ENCODE measurements around the gene HAPSTR1.
A peak's percentile ranks its signal among the peaks of the same experiment; 100 is the strongest.

HAPSTR1 gene

DNA sequence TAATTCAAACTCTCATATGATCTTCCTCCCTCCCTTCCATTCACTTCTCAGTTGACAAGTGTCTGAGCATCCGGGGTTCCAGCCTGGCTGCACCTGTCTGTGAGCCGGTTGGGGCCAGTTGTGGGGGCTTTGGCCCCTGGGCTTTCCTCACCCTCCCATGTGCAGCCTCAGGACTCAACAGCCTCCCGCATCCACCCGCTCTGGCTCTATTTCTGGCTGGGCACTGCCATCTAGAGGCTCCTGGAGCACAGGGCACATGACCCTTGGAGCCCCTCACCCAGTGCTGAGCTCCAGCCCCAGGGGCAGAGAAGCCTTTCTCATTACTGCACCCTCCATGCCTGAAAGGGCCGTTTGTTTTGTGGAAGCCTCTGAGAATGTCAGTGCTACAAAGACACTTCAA lies 43.3 kb downstream of the HAPSTR1 start:
- peak; percentile 59 for DNase-seq (ENCODE audit: low spot score)
- in situ Hi-C loops (cut with MboI; ENCODE audit: low pct_unique_long_range_greater_than_20kb, low sequenced_read_pairs, unreplicated experiment): loop anchor here (25.0 kb wide), 2 partner anchors 472 to 572 kb away; partner anchors contain the start of gene ABAT
- TF ChIP-seq, protein P1, sequence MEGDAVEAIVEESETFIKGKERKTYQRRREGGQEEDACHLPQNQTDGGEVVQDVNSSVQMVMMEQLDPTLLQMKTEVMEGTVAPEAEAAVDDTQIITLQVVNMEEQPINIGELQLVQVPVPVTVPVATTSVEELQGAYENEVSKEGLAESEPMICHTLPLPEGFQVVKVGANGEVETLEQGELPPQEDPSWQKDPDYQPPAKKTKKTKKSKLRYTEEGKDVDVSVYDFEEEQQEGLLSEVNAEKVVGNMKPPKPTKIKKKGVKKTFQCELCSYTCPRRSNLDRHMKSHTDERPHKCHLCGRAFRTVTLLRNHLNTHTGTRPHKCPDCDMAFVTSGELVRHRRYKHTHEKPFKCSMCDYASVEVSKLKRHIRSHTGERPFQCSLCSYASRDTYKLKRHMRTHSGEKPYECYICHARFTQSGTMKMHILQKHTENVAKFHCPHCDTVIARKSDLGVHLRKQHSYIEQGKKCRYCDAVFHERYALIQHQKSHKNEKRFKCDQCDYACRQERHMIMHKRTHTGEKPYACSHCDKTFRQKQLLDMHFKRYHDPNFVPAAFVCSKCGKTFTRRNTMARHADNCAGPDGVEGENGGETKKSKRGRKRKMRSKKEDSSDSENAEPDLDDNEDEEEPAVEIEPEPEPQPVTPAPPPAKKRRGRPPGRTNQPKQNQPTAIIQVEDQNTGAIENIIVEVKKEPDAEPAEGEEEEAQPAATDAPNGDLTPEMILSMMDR (IDR thresholded peaks at IDR 0.05; ENCODE audit: extremely low read depth, insufficient read depth, missing control alignments): peak; percentile 78

DNA sequence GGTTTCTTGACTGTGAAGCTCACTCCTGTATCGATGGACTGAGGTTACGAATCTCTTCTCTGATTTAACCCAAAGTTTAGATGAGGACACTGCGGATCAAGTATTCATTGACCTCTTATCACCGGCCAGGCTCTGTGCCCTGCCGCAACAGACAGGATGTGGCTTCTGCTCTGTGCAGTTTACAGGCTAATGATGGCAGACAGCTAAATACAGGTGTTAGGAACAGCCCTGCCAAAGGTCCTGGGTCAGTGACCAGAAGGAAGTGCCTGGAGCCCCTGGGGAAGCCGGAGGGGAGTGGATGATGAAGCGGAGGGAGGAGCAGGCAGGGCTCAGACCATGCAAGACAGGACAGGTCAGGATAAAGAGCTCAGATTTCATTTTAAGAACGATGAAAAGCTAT lies 44.4 kb downstream of the HAPSTR1 start:
- TF ChIP-seq, protein P1 (IDR thresholded peaks at IDR 0.05; ENCODE audit: extremely low read depth, insufficient read depth, missing control alignments): no peak
- in situ Hi-C loops (cut with MboI; ENCODE audit: low pct_unique_long_range_greater_than_20kb, low sequenced_read_pairs, unreplicated experiment): loop anchor here (25.0 kb wide), 2 partner anchors 473 to 573 kb away; partner anchors contain the start of gene ABAT
- no peak for DNase-seq (ENCODE audit: low spot score)

DNA sequence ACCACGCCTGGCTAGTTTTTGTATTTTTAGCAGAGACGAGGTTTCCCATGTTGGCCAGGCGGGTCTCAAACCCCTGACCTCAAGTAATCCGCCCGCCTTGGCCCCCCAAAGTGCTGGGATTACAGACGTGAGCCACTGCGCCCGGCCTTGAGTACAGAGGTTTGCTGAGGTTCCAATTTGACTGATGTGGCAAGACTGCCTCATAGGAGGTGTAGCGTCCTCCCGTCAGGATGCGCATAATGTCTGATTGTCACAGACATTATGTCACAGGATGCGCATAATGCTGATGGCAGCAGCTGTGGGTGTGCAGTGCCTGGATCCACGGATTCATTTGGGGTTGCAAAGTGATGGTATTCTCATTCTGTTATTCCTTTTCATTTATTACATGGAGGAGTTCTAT lies 45.2 kb downstream of the HAPSTR1 start:
- in situ Hi-C loops (cut with MboI; ENCODE audit: low pct_unique_long_range_greater_than_20kb, low sequenced_read_pairs, unreplicated experiment): loop anchor here (25.0 kb wide), 2 partner anchors 474 to 574 kb away; partner anchors contain the start of gene ABAT
- TF ChIP-seq, protein P1 (IDR thresholded peaks at IDR 0.05; ENCODE audit: extremely low read depth, insufficient read depth, missing control alignments): no peak
- no peak for DNase-seq (ENCODE audit: low spot score)

DNA sequence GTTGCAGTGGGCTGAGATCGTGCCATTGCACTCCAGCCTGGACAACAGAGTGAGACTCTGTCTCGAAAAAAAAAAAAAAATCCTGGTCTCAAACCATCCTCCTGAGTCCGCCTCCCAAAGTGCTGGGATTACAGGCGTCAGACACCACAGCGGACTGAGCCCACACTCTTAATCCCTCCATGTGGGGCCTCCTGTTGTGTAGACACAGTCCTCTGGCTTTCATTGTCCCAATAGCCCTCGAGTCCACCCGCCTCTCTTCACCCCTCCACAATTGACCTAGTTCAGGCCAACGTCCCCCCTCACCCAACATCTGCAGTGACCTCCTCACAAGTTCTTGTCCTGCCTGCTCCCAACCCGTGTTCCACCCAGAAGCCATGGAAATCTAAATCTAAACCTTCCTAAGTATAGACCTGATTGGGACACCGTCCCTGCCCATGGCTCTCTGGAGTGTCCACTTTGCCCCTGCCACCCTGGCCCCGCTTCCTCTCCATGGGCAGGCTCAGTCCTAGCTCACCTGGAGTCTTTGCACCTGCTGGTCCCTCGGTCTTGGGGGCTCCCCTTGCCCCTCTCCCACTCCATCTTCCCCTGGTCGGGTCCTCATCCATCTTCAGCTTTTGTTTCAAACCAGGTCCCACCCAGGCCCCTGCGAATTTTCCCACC lies 46.7 kb downstream of the HAPSTR1 start:
- DNase-seq (ENCODE audit: low spot score): no peak
- in situ Hi-C loops (cut with MboI; ENCODE audit: low pct_unique_long_range_greater_than_20kb, low sequenced_read_pairs, unreplicated experiment): loop anchor here (25.0 kb wide), 2 partner anchors 476 to 576 kb away; partner anchors contain the start of gene ABAT
- TF ChIP-seq, protein P1 (IDR thresholded peaks at IDR 0.05; ENCODE audit: extremely low read depth, insufficient read depth, missing control alignments): no peak

DNA sequence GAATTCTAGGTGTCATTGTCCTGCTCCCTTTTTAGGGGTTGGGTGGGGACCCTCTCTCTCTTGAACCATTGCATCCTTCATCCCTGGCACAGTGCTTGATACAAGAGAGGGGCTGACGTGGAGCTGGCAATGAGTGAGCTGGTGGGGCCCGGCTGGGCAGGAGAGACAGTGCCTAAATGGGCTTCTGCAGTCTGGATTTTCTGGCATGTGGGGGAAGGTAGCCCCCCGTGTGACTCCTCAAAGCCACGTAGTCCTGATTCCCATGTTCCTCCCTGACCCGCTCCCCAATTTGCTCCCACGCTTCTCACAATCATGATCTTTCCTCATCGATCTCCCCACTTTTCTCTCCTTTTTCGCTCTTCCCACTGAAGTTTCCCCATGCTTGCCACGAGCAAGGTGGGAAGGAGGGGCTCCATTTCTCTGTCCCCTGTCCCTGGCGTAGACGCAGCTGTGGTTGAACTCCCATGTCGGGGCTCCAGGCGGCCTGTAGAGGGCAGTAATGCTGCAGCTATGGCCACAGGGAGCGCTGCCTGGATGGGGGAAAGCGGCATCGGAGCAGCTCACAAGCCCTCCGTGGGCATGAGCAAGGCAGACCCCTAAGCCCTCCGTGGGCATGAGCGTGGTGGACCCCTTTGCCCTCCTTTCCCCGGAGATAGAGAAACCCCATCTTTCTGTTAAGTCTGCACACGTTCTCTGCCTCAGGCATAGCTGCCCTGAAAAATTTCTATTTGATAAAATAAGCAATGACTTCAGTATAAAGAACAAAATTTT lies 47.5 kb downstream of the HAPSTR1 start:
- peak; percentile 61 for DNase-seq (ENCODE audit: low spot score)
- in situ Hi-C loops (cut with MboI; ENCODE audit: low pct_unique_long_range_greater_than_20kb, low sequenced_read_pairs, unreplicated experiment): loop anchor here (25.0 kb wide), 2 partner anchors 477 to 577 kb away; partner anchors contain the start of gene ABAT
- TF ChIP-seq, protein P1 (IDR thresholded peaks at IDR 0.05; ENCODE audit: extremely low read depth, insufficient read depth, missing control alignments): peak; percentile 94

DNA sequence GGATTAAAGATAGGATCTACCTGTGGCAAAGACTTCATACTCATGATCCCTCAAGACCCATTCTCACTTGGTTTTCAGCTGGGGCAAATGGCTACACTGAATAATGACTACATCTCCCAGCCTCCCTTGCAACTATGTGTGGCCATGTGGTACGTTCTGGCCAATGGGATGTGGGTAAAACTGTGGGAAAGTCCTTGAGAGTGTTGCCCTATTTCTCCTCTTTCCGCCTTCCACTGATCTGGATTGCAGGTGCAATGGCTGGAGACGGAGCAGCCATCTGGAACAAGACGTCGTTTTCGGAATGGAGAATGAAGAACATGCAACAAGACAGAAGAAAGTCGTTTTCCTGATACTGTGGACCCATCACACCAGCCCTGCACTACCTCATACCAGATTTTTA lies 48.5 kb downstream of the HAPSTR1 start:
- TF ChIP-seq, protein P1 (IDR thresholded peaks at IDR 0.05; ENCODE audit: extremely low read depth, insufficient read depth, missing control alignments): no peak
- in situ Hi-C loops (cut with MboI; ENCODE audit: low pct_unique_long_range_greater_than_20kb, low sequenced_read_pairs, unreplicated experiment): loop anchor here (25.0 kb wide), 2 partner anchors 478 to 578 kb away; partner anchors contain the start of gene ABAT
- DNase-seq (ENCODE audit: low spot score): peak; percentile 32

Data from GM13977 (cell line).